Measurements from ENCODE around the gene TMEM217. TPM values are rescaled to one million over a fixed set of nuclear protein-coding genes. Genes with fewer than 3 reads are reported as not detected.

The TMEM217 gene
- total and polyA plus RNA-seq, 2 donors (not counting 1 experiment from before 2014, with no cell fraction given): 0.73 to 1.2 TPM

DNA sequence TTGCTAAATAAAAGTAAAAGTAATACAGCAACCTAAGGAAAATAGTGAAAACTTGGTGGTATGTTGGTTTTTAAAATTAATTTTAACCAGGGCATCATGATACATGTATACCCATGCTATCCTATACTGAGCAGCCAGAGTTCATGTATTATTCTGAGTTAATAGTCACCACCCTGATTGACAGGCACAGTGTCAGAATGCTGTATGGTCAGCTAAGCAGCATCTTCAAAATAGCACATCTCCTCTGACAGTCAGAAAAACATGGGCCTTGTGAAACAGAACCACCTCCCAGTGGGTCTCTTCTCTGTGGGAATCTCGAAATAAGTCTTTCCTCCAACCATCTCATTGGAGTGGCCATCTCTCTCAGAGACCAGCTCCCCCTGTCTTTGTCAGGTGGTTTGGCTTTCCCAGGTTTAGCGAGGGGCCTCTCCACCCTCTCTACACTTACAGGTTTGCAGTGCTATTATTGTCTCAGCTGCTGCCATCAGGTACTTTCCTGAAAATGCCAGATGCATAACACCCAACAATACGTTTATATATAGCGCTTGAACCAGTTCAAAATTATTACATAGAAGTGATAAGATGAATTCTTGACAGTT lies 48.8 kb upstream of the TMEM217 start:
- TF ChIP-seq EZH2 (IDR thresholded peaks at IDR 0.05; ENCODE audit: borderline replicate concordance, insufficient read depth, low read depth, low read length, poor library complexity, severe bottlenecking): no peak
- TF ChIP-seq, protein P1, sequence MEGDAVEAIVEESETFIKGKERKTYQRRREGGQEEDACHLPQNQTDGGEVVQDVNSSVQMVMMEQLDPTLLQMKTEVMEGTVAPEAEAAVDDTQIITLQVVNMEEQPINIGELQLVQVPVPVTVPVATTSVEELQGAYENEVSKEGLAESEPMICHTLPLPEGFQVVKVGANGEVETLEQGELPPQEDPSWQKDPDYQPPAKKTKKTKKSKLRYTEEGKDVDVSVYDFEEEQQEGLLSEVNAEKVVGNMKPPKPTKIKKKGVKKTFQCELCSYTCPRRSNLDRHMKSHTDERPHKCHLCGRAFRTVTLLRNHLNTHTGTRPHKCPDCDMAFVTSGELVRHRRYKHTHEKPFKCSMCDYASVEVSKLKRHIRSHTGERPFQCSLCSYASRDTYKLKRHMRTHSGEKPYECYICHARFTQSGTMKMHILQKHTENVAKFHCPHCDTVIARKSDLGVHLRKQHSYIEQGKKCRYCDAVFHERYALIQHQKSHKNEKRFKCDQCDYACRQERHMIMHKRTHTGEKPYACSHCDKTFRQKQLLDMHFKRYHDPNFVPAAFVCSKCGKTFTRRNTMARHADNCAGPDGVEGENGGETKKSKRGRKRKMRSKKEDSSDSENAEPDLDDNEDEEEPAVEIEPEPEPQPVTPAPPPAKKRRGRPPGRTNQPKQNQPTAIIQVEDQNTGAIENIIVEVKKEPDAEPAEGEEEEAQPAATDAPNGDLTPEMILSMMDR (IDR thresholded peaks at IDR 0.05): no peak
- Histone ChIP-seq H4K20me1 (ENCODE audit: control insufficient read depth, insufficient read depth, low read length, poor library complexity, severe bottlenecking) (no peaks in the 10 kb centered on the region), H3K4me3 (ENCODE audit: control extremely low read depth in 1 of 5, extremely low read depth in 1 of 5, insufficient read depth in 1 of 5, low read depth in 2 of 5, low read length in 4 of 5) (no peak overlapping the region), H3K27ac (ENCODE audit: low read length in 2 of 2) (no peak overlapping the region), H3K9ac (ENCODE audit: low read length) (no peak overlapping the region), H3K4me1 (ENCODE audit: control insufficient read depth in 2 of 2, insufficient read depth in 2 of 2, low read length in 2 of 2) (peaks cover 0 to 8% of the 10 kb centered on the region in 2 donors), H3K9me3 (ENCODE audit: control extremely low read depth in 1 of 3, control insufficient read depth in 2 of 3, insufficient read depth in 1 of 3, low read length in 2 of 3) (no peaks in the 10 kb centered on the region), H3K36me3 (replicated peaks in 1 of 2; ENCODE audit: control extremely low read depth in 1 of 2, control insufficient read depth in 1 of 2, extremely low read depth in 1 of 2, insufficient read depth in 2 of 2, low read length in 1 of 2) (peaks cover 6 to 25% of the 10 kb centered on the region in 2 experiments), H3K4me2 (replicated peaks; ENCODE audit: low read depth, low read length, poor library complexity, severe bottlenecking) (no peak overlapping the region), H3K79me2 (ENCODE audit: control insufficient read depth, insufficient read depth, low read length) (no peaks in the 10 kb centered on the region), H3K27me3 (replicated peaks in 1 of 4; ENCODE audit: control extremely low read depth in 1 of 4, control insufficient read depth in 3 of 4, insufficient read depth in 4 of 4, low read length in 3 of 4) (no peaks in the 10 kb centered on the region), H2AFZ (ENCODE audit: insufficient read depth, low read depth, low read length, poor library complexity, severe bottlenecking) (no peak overlapping the region)
- DNase-seq (no peak), ATAC-seq (ENCODE audit: low read depth) (no peak)
- intact Hi-C loops (cut with micrococcal nuclease): no loop called here
- ChIA-PET CTCF (interaction anchor here (1.5 to 3.8 kb wide), 2 partner anchors 18 to 19 kb away, joined by 4 to 18 read pairs; no protein-coding TSS in a partner anchor), POLR2A (no interaction called here)
- 83% methylated on average over 1 of the region's 4 CpGs for WGBS (ENCODE audit: insufficient coverage)
- H3K27me3 Mint-ChIP-seq: no peaks in the 10 kb centered on the region
- H3K9me3 Mint-ChIP-seq (ENCODE audit: insufficient read depth): no peaks in the 10 kb centered on the region
- peaks cover 10% of the 10 kb centered on the region for H3K4me1 Mint-ChIP-seq
- H3K27ac Mint-ChIP-seq: no peak overlapping the region
- no peak overlapping the region for H3K4me3 Mint-ChIP-seq

DNA sequence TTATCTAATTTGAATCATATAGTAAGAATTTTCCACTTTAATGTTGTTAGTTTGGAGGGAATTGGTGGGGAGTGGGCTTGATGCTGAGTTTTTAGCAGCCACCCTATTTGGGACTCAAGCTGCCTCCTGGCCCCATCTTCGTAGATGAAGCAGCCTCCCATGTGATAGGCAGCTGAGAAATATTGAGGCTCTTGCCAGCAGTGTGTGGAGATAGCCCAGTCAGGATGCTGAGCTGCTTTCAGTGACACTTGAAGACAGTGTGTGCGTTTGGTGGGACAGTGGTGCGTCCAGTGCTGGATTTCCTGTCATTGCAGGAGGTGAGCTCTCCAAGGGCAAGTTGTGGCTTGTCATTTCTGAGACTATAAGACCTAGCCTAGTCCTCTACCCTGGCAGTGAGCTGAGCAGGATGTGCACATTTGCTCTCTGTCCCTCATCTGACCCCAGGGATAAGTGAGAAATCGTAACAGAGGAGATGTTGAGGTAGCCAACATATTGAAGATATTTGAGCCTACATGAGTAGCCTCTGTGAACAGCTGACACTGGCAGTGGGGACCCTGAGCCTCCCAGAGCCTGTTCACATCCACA lies 48.0 kb upstream of the TMEM217 start:
- intact Hi-C loops (cut with micrococcal nuclease): no loop called here
- H3K4me3 ChIP-seq (ENCODE audit: control extremely low read depth in 1 of 5, extremely low read depth in 1 of 5, insufficient read depth in 1 of 5, low read depth in 2 of 5, low read length in 4 of 5): no peak overlapping the region
- 96% methylated on average over 2 of the region's 4 CpGs for WGBS (ENCODE audit: insufficient coverage)
- H3K27ac ChIP-seq (ENCODE audit: low read length in 2 of 2): no peak overlapping the region
- H3K27me3 ChIP-seq (replicated peaks in 1 of 4; ENCODE audit: control extremely low read depth in 1 of 4, control insufficient read depth in 3 of 4, insufficient read depth in 4 of 4, low read length in 3 of 4): no peaks in the 10 kb centered on the region
- CTCF ChIA-PET: interaction anchor here (1.5 kb wide), 1 partner anchor 20 kb away, joined by 4 read pairs; no protein-coding TSS in a partner anchor
- no peak overlapping the region for H2AFZ ChIP-seq (ENCODE audit: insufficient read depth, low read depth, low read length, poor library complexity, severe bottlenecking)
- no peaks in the 10 kb centered on the region for H3K27me3 Mint-ChIP-seq
- POLR2A ChIA-PET: no interaction called here
- TF ChIP-seq, protein P1 (IDR thresholded peaks at IDR 0.05): no peak
- no peak for TF ChIP-seq EZH2 (IDR thresholded peaks at IDR 0.05; ENCODE audit: borderline replicate concordance, insufficient read depth, low read depth, low read length, poor library complexity, severe bottlenecking)
- no peaks in the 10 kb centered on the region for H4K20me1 ChIP-seq (ENCODE audit: control insufficient read depth, insufficient read depth, low read length, poor library complexity, severe bottlenecking)
- H3K79me2 ChIP-seq (ENCODE audit: control insufficient read depth, insufficient read depth, low read length): no peaks in the 10 kb centered on the region
- peaks cover 9 to 25% of the 10 kb centered on the region in 2 experiments for H3K36me3 ChIP-seq (replicated peaks in 1 of 2; ENCODE audit: control extremely low read depth in 1 of 2, control insufficient read depth in 1 of 2, extremely low read depth in 1 of 2, insufficient read depth in 2 of 2, low read length in 1 of 2)
- H3K9me3 Mint-ChIP-seq (ENCODE audit: insufficient read depth): no peaks in the 10 kb centered on the region
- no peak for DNase-seq
- H3K9me3 ChIP-seq (ENCODE audit: control extremely low read depth in 1 of 3, control insufficient read depth in 2 of 3, insufficient read depth in 1 of 3, low read length in 2 of 3): no peaks in the 10 kb centered on the region
- H3K4me1 Mint-ChIP-seq: peaks cover 10% of the 10 kb centered on the region
- no peak overlapping the region for H3K4me2 ChIP-seq (replicated peaks; ENCODE audit: low read depth, low read length, poor library complexity, severe bottlenecking)
- no peak for ATAC-seq (ENCODE audit: low read depth)
- no peak overlapping the region for H3K9ac ChIP-seq (ENCODE audit: low read length)
- H3K4me1 ChIP-seq (ENCODE audit: control insufficient read depth in 2 of 2, insufficient read depth in 2 of 2, low read length in 2 of 2): peaks cover 0 to 8% of the 10 kb centered on the region in 2 donors
- no peak overlapping the region for H3K4me3 Mint-ChIP-seq
- H3K27ac Mint-ChIP-seq: no peak overlapping the region

Data from B cell (primary cell).